ENCODE results near the gene TRAF3IP1.

Gene TRAF3IP1

DNA sequence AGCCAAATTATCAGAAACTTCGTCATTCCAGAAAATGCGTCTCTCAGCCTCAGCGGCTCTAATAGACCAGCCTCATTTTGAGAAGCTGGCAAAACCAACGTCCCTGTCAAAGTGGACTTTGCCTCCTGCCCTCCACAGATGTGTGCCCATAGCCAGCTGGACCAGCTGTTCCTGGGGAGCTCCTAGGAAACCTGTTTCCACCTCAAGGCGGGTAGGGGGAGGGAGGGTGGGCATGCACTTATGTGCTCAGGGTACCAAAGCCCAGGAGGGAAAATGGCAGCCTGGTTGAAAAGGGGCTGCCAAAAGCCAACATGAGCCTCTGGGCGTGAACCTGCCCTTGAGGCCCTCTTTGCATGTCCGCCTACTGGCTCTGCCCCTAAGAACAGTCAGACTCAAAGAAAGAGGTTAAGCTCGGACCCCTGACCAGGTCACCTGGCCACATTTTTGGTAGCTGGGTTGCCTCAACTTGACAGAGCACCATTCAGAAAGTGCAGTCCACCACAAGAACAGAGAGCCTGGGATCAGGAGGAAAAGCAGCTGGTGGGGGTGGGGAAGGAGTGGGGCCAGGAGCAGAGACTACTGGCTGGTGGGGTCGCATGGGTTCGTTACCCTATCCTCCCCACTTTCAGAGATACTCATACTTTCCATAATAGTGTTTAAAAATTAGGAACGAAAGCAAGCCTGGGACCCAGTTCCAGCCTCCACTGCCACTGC lies 35.4 kb upstream of the TRAF3IP1 start:
- Mint-ChIP-seq H3K4me3 (no peak overlapping the region), H3K27me3 (no peaks in the 10 kb centered on the region), H3K4me1 (ENCODE audit: low read depth) (peaks cover 65% of the 10 kb centered on the region), H3K27ac (no peak overlapping the region), H3K9me3 (no peaks in the 10 kb centered on the region), H3K36me3 (ENCODE audit: low read depth) (peaks cover 10% of the 10 kb centered on the region)
- no peak for DNase-seq

DNA sequence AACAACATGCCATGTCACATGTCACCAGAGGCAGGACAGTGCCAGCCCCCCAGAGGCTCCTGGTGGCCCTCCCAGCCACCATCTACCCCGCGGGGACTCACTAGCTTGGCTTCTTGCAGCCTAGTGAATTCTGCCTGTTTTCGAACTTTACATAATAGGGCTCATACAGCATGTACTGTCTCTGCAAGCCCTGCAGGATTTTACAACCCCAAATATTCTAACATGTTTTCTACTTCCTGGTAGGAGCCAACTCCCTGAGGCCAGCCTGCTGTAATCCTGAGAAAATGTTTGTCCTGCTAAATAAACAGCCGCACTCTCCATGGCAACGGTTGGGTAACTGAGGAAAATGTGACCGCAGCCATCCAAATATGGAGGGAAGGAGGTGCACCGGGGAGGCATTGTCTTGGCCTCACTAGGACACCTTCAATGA lies 34.6 kb upstream of the TRAF3IP1 start:
- peaks cover 67% of the 10 kb centered on the region for H3K4me1 Mint-ChIP-seq (ENCODE audit: low read depth)
- no peaks in the 10 kb centered on the region for H3K9me3 Mint-ChIP-seq
- H3K27ac Mint-ChIP-seq: no peak overlapping the region
- no peak for DNase-seq
- H3K4me3 Mint-ChIP-seq: no peak overlapping the region
- no peaks in the 10 kb centered on the region for H3K27me3 Mint-ChIP-seq
- peaks cover 10% of the 10 kb centered on the region for H3K36me3 Mint-ChIP-seq (ENCODE audit: low read depth)

DNA sequence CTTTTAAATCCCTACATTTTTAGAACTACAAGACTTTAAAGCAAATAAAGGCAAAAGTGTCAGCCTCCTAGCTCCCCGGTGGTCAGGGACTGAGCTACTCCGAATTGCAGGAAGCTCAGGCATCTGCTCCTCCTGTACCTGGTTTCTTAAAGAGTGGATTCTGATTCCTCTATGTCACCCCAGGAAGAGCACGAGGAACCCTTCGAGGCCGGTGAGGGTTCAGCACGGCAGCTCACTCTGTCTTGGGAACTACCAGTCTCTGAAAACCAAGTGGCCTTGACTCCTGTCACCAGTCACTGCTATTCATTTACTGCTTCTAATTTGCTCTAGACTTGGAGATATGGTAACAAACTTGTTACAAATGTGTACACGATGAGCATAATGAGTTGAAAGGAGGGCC lies 34.2 kb upstream of the TRAF3IP1 start:
- peak overlapping the region; percentile 85 for H3K4me3 Mint-ChIP-seq
- DNase-seq: no peak
- no peaks in the 10 kb centered on the region for H3K9me3 Mint-ChIP-seq
- H3K4me1 Mint-ChIP-seq (ENCODE audit: low read depth): peaks cover 66% of the 10 kb centered on the region
- H3K27me3 Mint-ChIP-seq: no peaks in the 10 kb centered on the region
- H3K27ac Mint-ChIP-seq: no peak overlapping the region
- peaks cover 10% of the 10 kb centered on the region for H3K36me3 Mint-ChIP-seq (ENCODE audit: low read depth)

DNA sequence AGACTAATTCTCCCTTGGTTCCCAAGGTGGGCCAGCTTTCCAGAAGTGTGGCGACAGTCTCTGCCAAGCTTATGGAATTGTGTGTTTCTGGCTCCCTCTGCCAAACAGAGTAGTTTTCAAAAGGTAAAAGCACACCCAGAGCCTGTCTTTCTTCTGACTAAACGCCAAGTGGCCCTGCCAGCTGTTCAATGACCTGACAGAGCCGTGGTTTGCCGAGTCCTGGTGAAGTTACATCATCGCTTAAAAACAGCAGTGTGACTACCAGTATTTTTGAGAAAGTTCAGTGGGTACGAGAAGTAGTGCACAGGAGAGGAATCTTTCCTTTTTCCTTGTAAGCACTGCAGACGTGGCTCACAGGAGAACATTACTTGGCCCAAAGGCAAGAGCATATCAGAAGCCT lies 33.8 kb upstream of the TRAF3IP1 start:
- Mint-ChIP-seq H3K4me1 (ENCODE audit: low read depth) (peaks cover 64% of the 10 kb centered on the region), H3K27me3 (no peaks in the 10 kb centered on the region), H3K9me3 (no peaks in the 10 kb centered on the region), H3K27ac (peak overlapping the region; percentile 92), H3K36me3 (ENCODE audit: low read depth) (peaks cover 10% of the 10 kb centered on the region), H3K4me3 (peak overlapping the region; percentile 85)
- no peak for DNase-seq

DNA sequence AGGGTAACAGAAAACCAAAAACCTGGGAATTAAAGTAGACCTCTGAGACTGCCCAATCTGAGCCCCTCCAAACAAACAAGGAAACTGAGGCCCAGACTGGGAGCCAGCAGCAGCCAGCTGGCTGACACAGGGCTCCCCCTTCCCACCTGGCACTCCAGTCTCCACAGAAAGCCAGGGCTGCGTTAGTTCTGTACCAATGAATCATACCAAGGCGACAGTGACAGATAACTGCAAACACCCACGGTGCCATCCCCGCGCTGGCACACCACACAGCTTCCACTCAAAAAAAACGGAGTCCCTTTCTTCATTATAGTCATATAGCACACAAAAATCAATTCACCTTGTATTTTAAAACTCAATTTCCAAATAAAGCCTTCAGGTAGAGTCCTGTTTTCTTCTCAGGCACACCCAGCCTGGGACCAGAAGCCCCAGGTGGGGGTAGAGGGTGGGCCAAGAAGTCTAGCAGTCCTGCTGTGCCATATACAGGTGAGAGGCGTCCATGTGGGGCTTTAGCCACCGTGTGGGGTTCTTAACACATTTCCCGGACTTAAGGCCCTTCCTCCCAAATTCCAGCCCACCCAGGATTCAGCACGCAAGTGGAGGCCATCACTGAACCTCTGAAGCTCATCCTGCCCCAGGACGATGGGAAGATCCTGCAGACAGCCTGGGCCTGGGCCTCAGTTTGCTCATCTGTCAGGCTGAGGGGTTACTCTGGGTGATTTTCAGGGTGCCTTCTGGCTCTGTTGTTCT lies 33.2 kb upstream of the TRAF3IP1 start:
- DNase-seq: peak; percentile 43
- peak overlapping the region; percentile 85 for H3K4me3 Mint-ChIP-seq
- no peaks in the 10 kb centered on the region for H3K27me3 Mint-ChIP-seq
- H3K9me3 Mint-ChIP-seq: no peaks in the 10 kb centered on the region
- H3K4me1 Mint-ChIP-seq (ENCODE audit: low read depth): peaks cover 59% of the 10 kb centered on the region
- peak overlapping the region; percentile 92 for H3K27ac Mint-ChIP-seq
- peaks cover 10% of the 10 kb centered on the region for H3K36me3 Mint-ChIP-seq (ENCODE audit: low read depth)

GRCh38 chr2:238287737-238288649 lies 32.3 kb upstream of the TRAF3IP1 start, which contains the start of gene PER2:
PER2 (minus strand) TSS chr2:238288610; CDS start chr2:238277936, 10,674 bp downstream.
- Mint-ChIP-seq H3K36me3 (ENCODE audit: low read depth) (peaks cover 7% of the 10 kb centered on the region), H3K4me1 (ENCODE audit: low read depth) (peaks cover 55% of the 10 kb centered on the region), H3K9me3 (no peaks in the 10 kb centered on the region), H3K27ac (peak within 1 kb of the TSS; percentile 95), H3K4me3 (peak within 1 kb of the TSS; percentile 85), H3K27me3 (no peaks in the 10 kb centered on the region)
- DNase-seq: peak; percentile 51

- DNase-seq: peak; percentile 97
- Mint-ChIP-seq H3K27me3 (no peaks in the 10 kb centered on the region), H3K4me1 (ENCODE audit: low read depth) (peaks cover 47% of the 10 kb centered on the region)
Measured at GRCh38 chr2:238288650-238289573, 31.4 kb upstream of the TRAF3IP1 start.

DNA sequence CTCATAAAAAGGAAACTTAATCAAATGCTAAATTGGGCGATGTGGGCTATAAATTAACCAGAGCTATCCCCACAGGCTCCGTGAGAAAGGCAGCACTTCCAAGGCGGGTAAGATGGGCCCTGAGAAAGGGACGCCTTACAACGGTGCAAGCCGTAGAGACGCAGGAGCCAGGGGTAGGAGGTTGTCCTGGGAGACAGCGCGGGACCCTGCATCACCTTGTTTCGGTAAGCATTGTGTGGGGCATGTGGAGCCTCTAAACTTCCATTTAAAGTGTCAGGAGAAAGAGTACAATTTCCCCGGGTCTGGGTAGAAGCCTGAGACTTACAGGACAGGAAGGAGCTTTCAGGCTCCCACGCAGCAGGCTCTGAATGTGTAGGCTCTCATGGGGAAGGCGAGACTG lies 30.7 kb upstream of the TRAF3IP1 start:
- H3K9me3 Mint-ChIP-seq: no peaks in the 10 kb centered on the region
- peak overlapping the region; percentile 95 for H3K27ac Mint-ChIP-seq
- peaks cover 5% of the 10 kb centered on the region for H3K36me3 Mint-ChIP-seq (ENCODE audit: low read depth)
- H3K27me3 Mint-ChIP-seq: no peaks in the 10 kb centered on the region
- H3K4me3 Mint-ChIP-seq: peak overlapping the region; percentile 84
- peak; percentile 42 for DNase-seq
- peaks cover 41% of the 10 kb centered on the region for H3K4me1 Mint-ChIP-seq (ENCODE audit: low read depth)

More at GRCh38 chr2:238288650-238289573, 31.4 kb upstream of the TRAF3IP1 start:
- peaks cover 7% of the 10 kb centered on the region for H3K36me3 Mint-ChIP-seq (ENCODE audit: low read depth)
- H3K27ac Mint-ChIP-seq: peak overlapping the region; percentile 95
- peak overlapping the region; percentile 84 for H3K4me3 Mint-ChIP-seq
- no peaks in the 10 kb centered on the region for H3K9me3 Mint-ChIP-seq

- no peaks in the 10 kb centered on the region for H3K9me3 Mint-ChIP-seq
Measured at GRCh38 chr2:238290091-238290509, 30.2 kb upstream of the TRAF3IP1 start.

DNA sequence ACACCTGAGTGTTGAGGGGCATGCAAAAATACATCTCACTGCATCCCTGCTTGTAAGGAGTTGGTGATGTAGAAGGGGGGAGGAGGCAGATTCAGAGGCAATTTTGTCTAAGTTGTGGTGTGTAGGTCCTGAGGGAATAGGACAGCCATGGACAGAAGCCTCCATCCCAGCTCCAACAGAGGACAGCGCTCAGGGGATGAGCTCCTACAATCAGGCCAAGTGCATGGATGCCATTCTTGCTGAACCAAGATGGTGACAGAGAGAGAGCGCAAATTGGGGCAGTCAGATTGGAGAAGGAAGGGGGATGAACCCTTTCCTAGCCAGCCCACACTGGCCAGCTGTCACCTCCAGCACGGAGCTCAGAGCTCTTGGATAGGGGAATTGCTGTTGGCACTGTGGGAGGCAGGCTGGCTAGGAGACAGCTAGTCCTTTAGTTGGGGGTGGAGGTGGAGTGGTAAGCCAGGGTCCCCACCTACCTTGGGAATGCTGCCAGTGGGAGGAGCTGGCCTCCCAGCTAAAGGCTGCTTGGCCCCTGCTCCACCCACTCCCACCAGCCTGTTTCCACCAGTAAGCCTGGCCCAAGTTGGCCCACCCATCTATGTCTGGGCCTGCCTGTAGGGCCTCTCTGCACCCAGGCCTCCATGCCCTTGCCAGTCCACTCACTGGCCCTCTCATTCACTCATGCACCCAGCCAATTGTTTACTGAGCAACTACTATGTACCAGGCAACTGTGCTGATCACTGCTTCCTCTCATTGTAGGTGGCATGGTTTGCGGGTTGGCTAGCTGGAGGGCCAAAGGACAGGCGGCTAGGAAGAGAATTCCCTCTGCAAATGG lies 29.4 kb upstream of the TRAF3IP1 start:
- H3K27ac Mint-ChIP-seq: no peak overlapping the region
- DNase-seq: no peak
- H3K4me3 Mint-ChIP-seq: no peak overlapping the region
- peaks cover 4% of the 10 kb centered on the region for H3K36me3 Mint-ChIP-seq (ENCODE audit: low read depth)
- no peaks in the 10 kb centered on the region for H3K27me3 Mint-ChIP-seq
- no peaks in the 10 kb centered on the region for H3K9me3 Mint-ChIP-seq
- peaks cover 33% of the 10 kb centered on the region for H3K4me1 Mint-ChIP-seq (ENCODE audit: low read depth)

More at GRCh38 chr2:238290091-238290509, 30.2 kb upstream of the TRAF3IP1 start:
- H3K36me3 Mint-ChIP-seq (ENCODE audit: low read depth): peaks cover 4% of the 10 kb centered on the region
- no peaks in the 10 kb centered on the region for H3K27me3 Mint-ChIP-seq
- peak overlapping the region; percentile 95 for H3K27ac Mint-ChIP-seq
- peak; percentile 40 for DNase-seq
- H3K4me1 Mint-ChIP-seq (ENCODE audit: low read depth): peaks cover 38% of the 10 kb centered on the region
- H3K4me3 Mint-ChIP-seq: peak overlapping the region; percentile 84

GRCh38 chr2:238291550-238292281 lies 28.6 kb upstream of the TRAF3IP1 start:
- DNase-seq: no peak
- peaks cover 3% of the 10 kb centered on the region for H3K36me3 Mint-ChIP-seq (ENCODE audit: low read depth)
- H3K4me3 Mint-ChIP-seq: no peak overlapping the region
- H3K4me1 Mint-ChIP-seq (ENCODE audit: low read depth): peaks cover 25% of the 10 kb centered on the region
- H3K9me3 Mint-ChIP-seq: no peaks in the 10 kb centered on the region
- H3K27me3 Mint-ChIP-seq: no peaks in the 10 kb centered on the region
- no peak overlapping the region for H3K27ac Mint-ChIP-seq

GRCh38 chr2:238294046-238294392 lies 26.3 kb upstream of the TRAF3IP1 start:
- DNase-seq: no peak
- H3K36me3 Mint-ChIP-seq (ENCODE audit: low read depth): no peaks in the 10 kb centered on the region
- no peaks in the 10 kb centered on the region for H3K9me3 Mint-ChIP-seq
- no peak overlapping the region for H3K4me3 Mint-ChIP-seq
- no peak overlapping the region for H3K27ac Mint-ChIP-seq
- H3K27me3 Mint-ChIP-seq: peaks cover 10% of the 10 kb centered on the region
- peaks cover 15% of the 10 kb centered on the region for H3K4me1 Mint-ChIP-seq (ENCODE audit: low read depth)
